Neural cell (in vitro differentiated cells): ENCODE data around the gene MARCHF9. TPM values are rescaled to one million over a fixed set of nuclear protein-coding genes. Genes with fewer than 3 reads are reported as not detected.
A peak's percentile ranks its signal among the peaks of the same experiment; 100 is the strongest.

Experiments used
- H2AFZ ChIP-seq: fragments of 200-600, 300-800 bp; sonication (generic), shearing (Covaris generic); 2 replicates; pipeline ENCODE4 v1.6.0; 2014; ENCODE audit warnings: low read depth, mild to moderate bottlenecking, antibody characterized with exemption, low read length, moderate library complexity
- H3F3A ChIP-seq: fragments of 200-600 bp; shearing (Covaris generic); 2 replicates; pipeline ENCODE4 v1.6.1; 2016; ENCODE audit warnings: mild to moderate bottlenecking, moderate library complexity, mixed read lengths, antibody characterized with exemption, low read length; ENCODE audit not compliant: insufficient read depth, poor library complexity, severe bottlenecking
- H3K27ac ChIP-seq: fragments of 200-600, 300-800 bp; sonication (generic), shearing (Covaris generic); 2 replicates; pipeline ENCODE4 v1.5.1; 2014; ENCODE audit warnings: mild to moderate bottlenecking, low read length, moderate library complexity
- H3K27me3 ChIP-seq: fragments of 300-800, 200-600 bp; sonication (generic), shearing (Covaris generic); 2 replicates; pipeline ENCODE4 v1.6.0; 2014; ENCODE audit warnings: mild to moderate bottlenecking, low read depth, low read length, moderate library complexity; ENCODE audit not compliant: insufficient read depth
- H3K36me3 ChIP-seq: fragments of 300-800, 200-600 bp; sonication (generic), shearing (Covaris generic); 2 replicates; pipeline ENCODE4 v1.5.1; 2014; ENCODE audit warnings: mild to moderate bottlenecking, antibody characterized with exemption, low read length, moderate library complexity; ENCODE audit not compliant: insufficient read depth
- H3K4me2 ChIP-seq: fragments of 300-800, 200-600 bp; sonication (generic), shearing (Covaris generic); 2 replicates; pipeline ENCODE4 v1.6.0; 2014; ENCODE audit warnings: mild to moderate bottlenecking, low read length
- H3K4me3 ChIP-seq: fragments of 300-800, 200-600 bp; sonication (generic), shearing (Covaris generic); 2 replicates; pipeline ENCODE4 v1.5.1; 2014; ENCODE audit warnings: mild to moderate bottlenecking, low read length, moderate library complexity
- H3K79me2 ChIP-seq: fragments of 200-600 bp; shearing (Covaris generic); replicated peaks from 2 replicates; pipeline ENCODE4 v1.6.0; 2014; ENCODE audit warnings: mild to moderate bottlenecking, low read length, moderate library complexity; ENCODE audit not compliant: insufficient read depth
- H3K9ac ChIP-seq: fragments of 300-800, 200-600 bp; sonication (generic), shearing (Covaris generic); 2 replicates; pipeline ENCODE4 v1.6.1; 2016; ENCODE audit warnings: mild to moderate bottlenecking, low read length, mixed read lengths
- H3K9me2 ChIP-seq: fragments of 200-600 bp; shearing (Covaris generic); 2 replicates; pipeline ENCODE4 v1.6.1; 2016; ENCODE audit warnings: mild to moderate bottlenecking, low read length, mixed read lengths; ENCODE audit not compliant: insufficient read depth
- H3K9me3 ChIP-seq: fragments of 200-600, 300-800 bp; sonication (generic), shearing (Covaris generic); 2 replicates; pipeline ENCODE4 v1.6.1; 2016; ENCODE audit warnings: mild to moderate bottlenecking, mixed run types, low read length, moderate library complexity, mixed read lengths
- H4K20me1 ChIP-seq: fragments of 200-600 bp; shearing (Covaris generic); 2 replicates; pipeline ENCODE4 v1.6.1; 2016; ENCODE audit warnings: mild to moderate bottlenecking, mixed run types; ENCODE audit not compliant: insufficient read depth
- EP300 ChIP-seq: fragments of 450-650 bp; conservative IDR thresholded peaks from 2 replicates; pipeline ENCODE4 v1.6.1; 2014; ENCODE audit warnings: antibody characterized with exemption, mild to moderate bottlenecking, moderate library complexity; ENCODE audit not compliant: poor library complexity, severe bottlenecking
- EZH2 ChIP-seq: fragments of 200-600, 300-800 bp; shearing (Covaris generic), sonication (generic); IDR thresholded peaks from 2 replicates; pipeline ENCODE4 v1.6.1; 2014; ENCODE audit warnings: antibody characterized with exemption, low read length, borderline replicate concordance, mild to moderate bottlenecking; ENCODE audit not compliant: insufficient read depth, poor library complexity, severe bottlenecking
- MXI1 ChIP-seq: fragments of 450-650 bp; conservative IDR thresholded peaks from 2 replicates; pipeline ENCODE4 v1.6.1; 2014; ENCODE audit warnings: antibody characterized with exemption, mild to moderate bottlenecking; ENCODE audit not compliant: poor library complexity, severe bottlenecking
- POLR2AphosphoS5 ChIP-seq: IDR thresholded peaks from 2 replicates; pipeline ENCODE4 v1.6.1; 2012
- RAD21 ChIP-seq: fragments of 450-650 bp; conservative IDR thresholded peaks from 2 replicates; pipeline ENCODE4 v1.6.1; 2014; ENCODE audit warnings: antibody characterized with exemption, mild to moderate bottlenecking, moderate library complexity
- SMC3 ChIP-seq: fragments of 450-650 bp; conservative IDR thresholded peaks from 2 replicates; pipeline ENCODE4 v1.6.1; 2014; ENCODE audit warnings: antibody characterized with exemption, mild to moderate bottlenecking, moderate library complexity; ENCODE audit not compliant: poor library complexity
- TAF1 ChIP-seq: IDR thresholded peaks from 2 replicates; pipeline ENCODE4 v1.6.1; 2012; ENCODE audit warnings: low read depth
- polyA plus RNA-seq: library from polyadenylated mRNA; depleted of rRNA; stranded (reverse); fragments of >200 nt; gene quantifications from 2 replicates; pipeline ENCODE4 v1.2.3, GENCODE V29; 2014
- TF ChIP-seq, protein P1 (sequence below): IDR thresholded peaks from 2 replicates; pipeline ENCODE4 v1.6.1; 2012; ENCODE audit warnings: borderline replicate concordance
- TF ChIP-seq, protein P2 (sequence below): fragments of 450-650 bp; IDR thresholded peaks from 2 replicates; pipeline ENCODE4 v1.5.1; 2014; ENCODE audit warnings: antibody characterized with exemption, mild to moderate bottlenecking, moderate library complexity; ENCODE audit not compliant: poor library complexity, severe bottlenecking

Gene MARCHF9
- polyA plus RNA-seq, 1 donor from 2014 or later, result 34.5 TPM

DNA sequence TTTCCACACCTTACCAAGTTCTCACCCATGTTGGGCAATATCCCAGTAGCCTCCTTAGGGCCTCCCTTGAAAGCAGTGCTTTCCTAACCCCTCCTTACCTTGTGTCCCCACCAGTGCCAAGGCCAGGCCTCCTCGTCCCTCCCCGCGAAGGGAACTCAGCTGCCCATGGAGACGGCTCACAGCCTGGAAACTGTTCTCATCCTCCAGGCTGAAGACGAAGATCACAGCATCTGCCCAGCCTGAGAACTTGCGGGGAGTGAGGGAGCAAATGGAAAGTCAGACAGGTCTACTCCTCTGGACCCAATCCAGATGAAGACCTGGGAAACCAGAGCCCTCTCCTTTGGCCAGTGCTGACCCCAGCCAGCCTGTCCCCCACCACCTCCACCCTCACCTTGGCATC is 21.0 kb upstream of the MARCHF9 start:
- Histone ChIP-seq H3K9ac (no peak overlapping the region), H3K9me2 (no peaks in the 10 kb centered on the region), H3K36me3 (peaks cover 16% of the 10 kb centered on the region), H2AFZ (no peak overlapping the region), H3K4me2 (no peak overlapping the region), H3K9me3 (no peaks in the 10 kb centered on the region), H3F3A (no peaks in the 10 kb centered on the region), H3K27ac (no peak overlapping the region), H3K27me3 (peaks cover 62% of the 10 kb centered on the region), H3K79me2 (no peaks in the 10 kb centered on the region), H3K4me3 (no peak overlapping the region), H4K20me1 (peaks cover 20% of the 10 kb centered on the region)
- TF ChIP-seq SMC3, result no peak
- no peak for TF ChIP-seq EZH2
- TF ChIP-seq, protein P1, sequence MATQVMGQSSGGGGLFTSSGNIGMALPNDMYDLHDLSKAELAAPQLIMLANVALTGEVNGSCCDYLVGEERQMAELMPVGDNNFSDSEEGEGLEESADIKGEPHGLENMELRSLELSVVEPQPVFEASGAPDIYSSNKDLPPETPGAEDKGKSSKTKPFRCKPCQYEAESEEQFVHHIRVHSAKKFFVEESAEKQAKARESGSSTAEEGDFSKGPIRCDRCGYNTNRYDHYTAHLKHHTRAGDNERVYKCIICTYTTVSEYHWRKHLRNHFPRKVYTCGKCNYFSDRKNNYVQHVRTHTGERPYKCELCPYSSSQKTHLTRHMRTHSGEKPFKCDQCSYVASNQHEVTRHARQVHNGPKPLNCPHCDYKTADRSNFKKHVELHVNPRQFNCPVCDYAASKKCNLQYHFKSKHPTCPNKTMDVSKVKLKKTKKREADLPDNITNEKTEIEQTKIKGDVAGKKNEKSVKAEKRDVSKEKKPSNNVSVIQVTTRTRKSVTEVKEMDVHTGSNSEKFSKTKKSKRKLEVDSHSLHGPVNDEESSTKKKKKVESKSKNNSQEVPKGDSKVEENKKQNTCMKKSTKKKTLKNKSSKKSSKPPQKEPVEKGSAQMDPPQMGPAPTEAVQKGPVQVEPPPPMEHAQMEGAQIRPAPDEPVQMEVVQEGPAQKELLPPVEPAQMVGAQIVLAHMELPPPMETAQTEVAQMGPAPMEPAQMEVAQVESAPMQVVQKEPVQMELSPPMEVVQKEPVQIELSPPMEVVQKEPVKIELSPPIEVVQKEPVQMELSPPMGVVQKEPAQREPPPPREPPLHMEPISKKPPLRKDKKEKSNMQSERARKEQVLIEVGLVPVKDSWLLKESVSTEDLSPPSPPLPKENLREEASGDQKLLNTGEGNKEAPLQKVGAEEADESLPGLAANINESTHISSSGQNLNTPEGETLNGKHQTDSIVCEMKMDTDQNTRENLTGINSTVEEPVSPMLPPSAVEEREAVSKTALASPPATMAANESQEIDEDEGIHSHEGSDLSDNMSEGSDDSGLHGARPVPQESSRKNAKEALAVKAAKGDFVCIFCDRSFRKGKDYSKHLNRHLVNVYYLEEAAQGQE, result no peak
- TF ChIP-seq, protein P2, sequence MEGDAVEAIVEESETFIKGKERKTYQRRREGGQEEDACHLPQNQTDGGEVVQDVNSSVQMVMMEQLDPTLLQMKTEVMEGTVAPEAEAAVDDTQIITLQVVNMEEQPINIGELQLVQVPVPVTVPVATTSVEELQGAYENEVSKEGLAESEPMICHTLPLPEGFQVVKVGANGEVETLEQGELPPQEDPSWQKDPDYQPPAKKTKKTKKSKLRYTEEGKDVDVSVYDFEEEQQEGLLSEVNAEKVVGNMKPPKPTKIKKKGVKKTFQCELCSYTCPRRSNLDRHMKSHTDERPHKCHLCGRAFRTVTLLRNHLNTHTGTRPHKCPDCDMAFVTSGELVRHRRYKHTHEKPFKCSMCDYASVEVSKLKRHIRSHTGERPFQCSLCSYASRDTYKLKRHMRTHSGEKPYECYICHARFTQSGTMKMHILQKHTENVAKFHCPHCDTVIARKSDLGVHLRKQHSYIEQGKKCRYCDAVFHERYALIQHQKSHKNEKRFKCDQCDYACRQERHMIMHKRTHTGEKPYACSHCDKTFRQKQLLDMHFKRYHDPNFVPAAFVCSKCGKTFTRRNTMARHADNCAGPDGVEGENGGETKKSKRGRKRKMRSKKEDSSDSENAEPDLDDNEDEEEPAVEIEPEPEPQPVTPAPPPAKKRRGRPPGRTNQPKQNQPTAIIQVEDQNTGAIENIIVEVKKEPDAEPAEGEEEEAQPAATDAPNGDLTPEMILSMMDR, result no peak
- no peak for TF ChIP-seq RAD21
- TF ChIP-seq POLR2AphosphoS5, result no peak
- no peak for TF ChIP-seq MXI1
- TF ChIP-seq EP300, result no peak
- no peak for TF ChIP-seq TAF1

DNA sequence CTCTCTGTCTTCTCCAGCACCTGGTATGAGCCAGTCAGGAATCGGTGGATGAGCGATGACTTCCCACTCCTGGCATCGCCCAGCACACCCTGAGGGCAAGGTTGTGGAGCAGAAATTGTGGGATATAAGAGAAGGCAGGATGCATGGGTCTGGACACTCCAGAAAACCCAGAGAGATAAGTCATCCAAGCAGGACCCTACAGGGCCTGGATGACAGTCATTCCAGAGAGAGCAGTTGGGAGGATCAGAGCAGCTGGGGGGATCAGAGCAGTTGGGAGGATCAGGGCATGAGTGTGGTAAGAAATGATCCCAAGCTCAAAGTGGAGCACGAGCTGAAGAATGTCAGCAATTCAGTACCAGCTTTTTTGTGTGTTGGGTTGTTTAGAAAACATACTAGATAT is 20.3 kb upstream of the MARCHF9 start:
- Histone ChIP-seq H3K4me3 (peak overlapping the region; percentile 88), H3K9me3 (no peaks in the 10 kb centered on the region), H3K4me2 (no peak overlapping the region), H2AFZ (no peak overlapping the region), H3K9me2 (no peaks in the 10 kb centered on the region), H3K27me3 (peaks cover 58% of the 10 kb centered on the region), H3F3A (no peaks in the 10 kb centered on the region), H4K20me1 (peaks cover 20% of the 10 kb centered on the region), H3K79me2 (no peaks in the 10 kb centered on the region), H3K9ac (no peak overlapping the region), H3K27ac (no peak overlapping the region), H3K36me3 (peaks cover 16% of the 10 kb centered on the region)
- TF ChIP-seq SMC3 (no peak), MXI1 (no peak), EP300 (no peak), EZH2 (no peak), TAF1 (no peak)
- TF ChIP-seq, protein P2, result no peak
- TF ChIP-seq, protein P1, result no peak
